Activated CD4-positive, alpha-beta T cell treated with anti-CD3 and anti-CD28 coated beads for 1 hour (primary cell): ENCODE measurements around the gene NSUN4.
"Not testable (repeated sequence)": the region's sequence is repeated elsewhere in the genome, so short reads cannot be mapped to it uniquely, and the experiment has no call there.

Source experiments
- DNase-seq: peaks from one replicate; pipeline ENCODE4 v3.0.0-alpha.2; 2020

Gene NSUN4

DNA sequence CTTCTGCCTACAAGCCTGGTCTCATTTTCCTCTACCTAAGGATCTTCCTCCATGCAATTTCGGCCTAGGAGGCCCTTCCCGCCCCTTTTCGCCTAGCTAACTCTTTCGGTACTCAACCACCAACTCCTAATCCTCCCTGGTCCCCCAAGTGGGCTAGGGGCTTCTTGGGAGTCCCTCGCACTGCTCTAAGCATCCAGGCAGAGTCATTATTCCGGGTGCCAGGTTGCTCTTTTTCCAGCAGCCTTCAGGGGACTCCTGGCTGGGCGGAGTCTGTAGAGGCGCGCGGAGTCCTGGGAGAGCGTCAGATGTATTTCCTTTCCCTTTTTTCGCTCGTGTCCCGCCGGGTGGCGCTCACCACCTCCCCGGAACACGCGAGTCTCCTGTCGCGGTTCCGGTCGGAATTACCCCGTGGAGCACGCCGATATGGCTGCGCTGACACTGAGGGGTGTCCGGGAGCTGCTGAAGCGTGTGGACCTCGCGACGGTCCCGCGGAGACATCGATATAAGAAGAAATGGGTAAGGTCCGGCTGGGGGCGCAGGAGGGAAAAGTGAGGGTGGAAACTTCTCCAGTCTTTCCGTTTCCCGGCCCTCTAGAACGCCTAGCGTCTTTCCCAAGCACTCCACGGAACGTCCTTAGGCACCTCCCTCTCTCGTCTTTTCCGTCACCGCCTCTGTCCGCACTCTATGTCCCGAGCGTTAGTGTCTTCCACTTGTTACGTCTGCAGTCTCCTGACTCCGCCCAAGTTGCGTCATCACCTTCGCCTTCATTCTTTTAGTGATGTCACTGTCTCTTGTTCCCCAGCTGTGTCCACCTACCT lies at the start of gene NSUN4:
Gene NSUN4, plus strand, starts transcription at position 404 of the 818 bp plus-strand sequence. Its CDS starts 20 bp downstream, at position 424.
- peak; percentile 72 for DNase-seq

DNA sequence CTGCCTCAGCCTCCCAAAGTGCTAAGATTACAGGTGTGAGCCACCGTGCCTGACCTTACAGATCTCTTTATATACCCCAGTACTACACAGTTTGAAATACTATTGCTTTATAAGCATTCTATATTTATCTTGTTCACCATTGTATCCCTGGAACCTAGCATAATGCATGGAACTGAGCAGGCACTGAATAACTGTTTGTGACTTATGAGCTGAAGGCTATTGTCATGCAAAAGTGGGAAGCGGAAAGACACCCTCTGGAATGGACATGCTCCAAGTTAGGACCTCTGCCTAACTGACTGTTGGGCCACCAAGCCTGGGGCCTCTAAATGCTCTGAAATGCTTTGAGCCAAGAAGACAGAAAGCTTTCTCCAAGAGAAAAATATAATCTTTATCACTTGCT lies 45.3 kb upstream of the NSUN4 start:
- no peak for DNase-seq

DNA sequence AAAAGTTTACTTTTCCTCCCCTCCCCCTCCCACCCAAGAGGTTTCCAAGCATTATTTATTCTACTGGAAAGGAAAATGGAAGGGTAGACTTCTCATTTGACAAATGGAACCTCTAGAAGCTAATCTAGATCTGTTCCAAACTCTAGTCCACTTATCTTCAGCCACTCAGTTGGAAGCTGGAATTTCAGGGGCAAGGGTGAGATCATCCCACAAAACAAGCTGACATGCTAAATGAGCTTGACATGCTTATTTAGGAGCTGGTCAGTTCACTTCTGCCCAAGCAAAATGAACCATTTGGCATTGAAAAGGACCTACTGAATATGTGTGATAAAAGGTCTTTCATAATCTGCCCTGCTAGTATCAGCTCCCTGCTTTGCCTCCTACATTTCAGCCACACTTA lies 42.2 kb upstream of the NSUN4 start:
- DNase-seq: no peak

DNA sequence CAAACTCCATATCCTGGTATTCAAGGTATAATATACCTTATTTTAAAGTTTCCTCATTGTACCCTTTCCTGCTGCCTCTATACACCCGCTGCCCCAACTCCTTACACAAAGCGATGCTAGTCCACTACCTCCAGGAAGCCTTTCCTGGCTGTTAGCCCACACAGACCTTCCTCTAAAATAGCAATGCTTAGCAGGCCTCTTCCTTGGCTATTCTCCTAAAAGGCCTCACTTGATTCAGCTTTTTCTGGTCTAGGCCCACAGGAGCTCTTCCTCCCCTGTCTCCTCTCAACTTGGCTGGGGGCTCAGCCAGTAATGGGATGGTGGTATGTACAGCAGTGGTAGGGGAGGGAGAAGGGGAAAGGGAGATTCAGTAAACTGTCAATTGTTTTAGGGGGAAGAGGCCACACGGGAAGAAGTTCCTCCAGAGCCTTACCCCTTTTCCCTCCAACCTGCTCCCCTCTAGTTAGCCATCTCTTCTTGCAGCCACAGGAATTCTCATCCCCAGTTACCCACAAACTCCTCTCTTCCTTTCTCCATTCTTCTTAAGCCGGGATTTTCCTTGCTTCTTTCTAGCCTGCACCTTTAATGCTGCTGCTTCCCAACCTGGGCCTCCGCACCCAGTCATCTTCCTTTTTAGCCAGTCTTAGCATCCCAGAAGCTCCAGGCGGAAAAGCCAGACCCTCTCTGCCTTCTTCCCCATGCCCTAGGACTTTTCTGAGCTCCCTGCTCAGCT lies 39.8 kb upstream of the NSUN4 start:
- DNase-seq: no peak

DNA sequence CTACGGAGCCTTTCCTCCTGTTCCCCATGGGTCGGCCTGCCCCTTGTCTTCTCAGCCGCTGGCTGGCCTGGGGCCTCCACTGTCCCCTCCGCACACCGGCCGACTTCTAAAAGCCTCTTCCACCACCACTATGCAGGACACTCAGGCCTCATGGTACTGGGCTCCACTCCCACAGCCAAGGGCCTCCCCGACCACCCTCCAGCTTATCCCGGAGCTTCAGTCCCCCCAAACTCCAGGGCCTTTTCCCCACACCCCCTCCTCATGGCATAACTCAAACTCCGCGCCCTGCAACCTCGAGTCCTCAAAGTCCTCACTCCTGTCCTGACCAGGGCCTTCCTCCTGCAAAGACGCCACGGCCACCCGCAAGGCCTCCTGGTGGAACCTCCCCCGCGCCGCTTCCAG lies 39.2 kb upstream of the NSUN4 start:
- no peak for DNase-seq

DNA sequence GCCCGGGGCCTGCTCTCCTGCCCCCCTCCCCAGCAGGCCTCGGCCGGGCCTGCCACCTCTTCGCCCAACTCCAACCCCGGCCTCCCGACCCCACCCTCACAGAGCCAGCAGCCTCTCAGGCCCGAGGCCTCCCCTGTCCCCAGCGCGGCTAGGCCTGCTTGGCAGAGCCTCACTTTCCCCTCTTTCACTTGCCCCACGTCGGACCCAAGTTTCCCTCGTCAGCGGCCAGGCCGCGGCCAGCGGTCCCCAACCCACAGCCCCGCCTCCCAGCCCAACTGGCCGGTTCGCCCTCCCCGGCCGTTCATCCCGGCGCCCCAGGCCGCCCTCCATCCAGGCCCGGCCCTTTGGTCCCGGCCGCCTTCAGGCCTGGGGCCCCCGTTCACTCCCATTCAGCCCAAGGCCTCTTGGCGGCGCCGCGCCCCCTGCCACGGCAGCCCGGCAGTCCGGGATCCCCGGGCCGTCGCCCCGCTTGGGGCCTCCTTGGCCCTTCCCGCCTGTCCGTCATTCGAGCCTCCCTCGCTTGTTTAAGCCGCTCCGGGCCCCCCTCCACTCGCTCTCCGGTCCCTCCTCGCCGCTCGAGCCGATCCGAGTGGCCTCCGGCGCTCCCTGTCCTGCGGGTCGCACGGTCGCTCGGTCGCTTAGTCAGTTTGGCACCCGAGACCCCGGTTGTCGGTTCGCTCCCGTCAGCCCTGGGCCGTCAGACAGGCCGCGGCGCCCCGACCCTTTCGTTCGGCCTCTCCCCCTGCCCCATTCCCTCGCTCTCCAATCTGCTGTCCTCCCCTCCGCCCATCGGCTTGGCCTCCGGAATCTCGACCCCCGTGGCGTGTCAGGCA lies 38.6 kb upstream of the NSUN4 start:
- peak; percentile 37 for DNase-seq

DNA sequence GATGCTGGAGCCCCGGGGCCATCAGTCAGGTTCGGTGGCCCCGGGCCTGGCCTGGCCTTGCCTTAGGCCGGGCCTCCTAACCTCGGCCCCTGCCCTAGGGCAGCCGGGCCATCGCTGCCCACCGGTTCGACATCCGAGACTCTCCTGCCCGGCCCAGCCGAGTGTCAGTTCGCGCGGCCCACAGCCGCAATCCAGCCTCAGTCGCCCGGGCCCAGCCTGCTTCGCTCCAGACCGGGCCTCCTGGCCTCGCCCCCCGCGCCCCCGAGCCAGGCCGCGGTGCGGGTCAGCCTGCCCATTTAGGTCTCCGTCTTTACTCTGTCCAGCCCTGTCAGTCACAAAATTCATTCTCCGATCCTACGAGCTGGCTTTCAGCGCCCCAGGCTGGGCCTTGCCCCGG lies 38.0 kb upstream of the NSUN4 start:
- DNase-seq: no peak

DNA sequence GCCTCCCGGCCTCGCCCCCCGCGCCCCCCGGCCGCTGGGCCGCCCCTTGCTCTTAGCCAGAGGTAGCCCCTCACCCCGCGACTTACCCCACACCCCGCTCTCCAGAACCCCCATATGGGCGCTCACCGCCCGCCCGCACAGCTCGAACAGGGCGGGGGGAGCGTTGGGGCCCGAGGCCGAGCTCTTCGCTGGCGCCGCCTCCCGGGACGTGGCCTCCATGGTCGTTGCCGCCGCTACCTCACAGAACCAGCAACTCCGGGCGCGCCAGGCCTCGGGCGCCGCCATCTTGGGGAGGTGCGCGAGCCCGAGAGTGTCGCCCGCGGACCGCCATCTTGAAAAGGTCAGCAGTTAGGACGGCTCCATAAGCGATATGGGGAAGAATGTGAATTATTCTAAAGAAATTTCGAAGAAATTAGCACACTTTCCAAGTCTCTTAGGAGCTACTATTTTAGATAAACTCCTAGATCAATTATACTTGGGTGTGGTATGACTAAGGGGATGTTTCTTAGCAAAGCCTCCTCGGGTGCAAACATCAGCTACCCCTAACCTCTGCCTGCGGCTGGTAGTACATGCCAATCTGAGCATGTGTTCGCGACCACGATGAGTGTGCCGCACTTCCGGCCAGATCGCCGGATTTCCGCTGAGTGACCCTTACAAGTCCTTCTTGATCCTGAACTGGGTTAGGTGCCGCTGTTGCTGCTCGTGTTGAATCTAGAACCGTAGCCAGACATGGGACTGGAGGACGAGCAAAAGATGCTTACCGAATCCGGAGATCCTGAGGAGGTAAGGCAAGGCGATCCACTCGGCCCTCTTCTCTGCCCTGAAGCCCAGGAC lies 37.4 kb upstream of the NSUN4 start, which contains the start of the genes LRRC41 and UQCRH:
Gene LRRC41, minus strand, starts transcription at position 579 of the 834 bp plus-strand sequence. Its CDS starts 294 bp downstream, at position 285.
Gene UQCRH, plus strand, starts transcription at position 661 of the 834 bp plus-strand sequence. Its CDS starts 69 bp downstream, at position 730.
- peak; percentile 91 for DNase-seq

DNA sequence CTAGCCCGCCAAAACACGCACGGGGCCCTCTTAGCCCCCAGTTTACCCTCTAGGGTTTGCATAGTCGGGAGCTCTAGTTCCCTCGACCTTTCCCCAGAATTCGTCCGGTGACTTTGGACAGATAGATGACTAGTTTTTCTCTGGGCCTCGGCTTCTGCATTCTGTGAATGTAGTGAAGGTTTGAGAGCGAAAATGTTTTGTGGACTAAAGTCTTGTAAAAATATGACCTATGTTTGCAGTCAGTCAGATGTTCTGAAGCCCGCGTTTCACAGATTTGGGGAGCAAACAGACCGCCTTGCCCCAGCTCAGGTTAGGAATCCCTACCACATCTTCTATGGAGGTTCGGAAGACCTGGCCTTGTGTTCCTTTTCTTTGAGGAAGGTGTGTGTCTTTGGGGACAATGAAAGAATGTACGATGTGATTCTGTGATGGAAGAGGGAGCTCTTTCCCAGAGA lies 36.7 kb upstream of the NSUN4 start:
- DNase-seq: no peak

DNA sequence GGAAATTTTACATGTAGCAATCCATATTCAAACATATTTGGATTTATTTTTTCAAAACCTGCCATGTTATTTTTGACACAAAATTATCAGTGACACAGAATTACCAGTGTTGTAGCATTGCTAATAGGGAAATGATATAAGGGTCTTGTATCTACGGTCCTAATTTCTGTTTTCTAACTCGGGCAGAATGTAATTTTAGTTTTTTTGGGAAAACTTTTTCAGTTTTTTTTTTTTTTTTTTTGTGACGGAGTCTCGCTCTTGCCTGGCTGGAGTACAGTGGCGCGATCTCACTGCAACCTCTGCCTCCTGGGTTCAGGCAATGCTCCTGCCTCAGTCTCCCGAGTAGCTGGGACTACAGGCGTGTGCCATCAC lies 34.5 kb upstream of the NSUN4 start:
- no peak for DNase-seq

DNA sequence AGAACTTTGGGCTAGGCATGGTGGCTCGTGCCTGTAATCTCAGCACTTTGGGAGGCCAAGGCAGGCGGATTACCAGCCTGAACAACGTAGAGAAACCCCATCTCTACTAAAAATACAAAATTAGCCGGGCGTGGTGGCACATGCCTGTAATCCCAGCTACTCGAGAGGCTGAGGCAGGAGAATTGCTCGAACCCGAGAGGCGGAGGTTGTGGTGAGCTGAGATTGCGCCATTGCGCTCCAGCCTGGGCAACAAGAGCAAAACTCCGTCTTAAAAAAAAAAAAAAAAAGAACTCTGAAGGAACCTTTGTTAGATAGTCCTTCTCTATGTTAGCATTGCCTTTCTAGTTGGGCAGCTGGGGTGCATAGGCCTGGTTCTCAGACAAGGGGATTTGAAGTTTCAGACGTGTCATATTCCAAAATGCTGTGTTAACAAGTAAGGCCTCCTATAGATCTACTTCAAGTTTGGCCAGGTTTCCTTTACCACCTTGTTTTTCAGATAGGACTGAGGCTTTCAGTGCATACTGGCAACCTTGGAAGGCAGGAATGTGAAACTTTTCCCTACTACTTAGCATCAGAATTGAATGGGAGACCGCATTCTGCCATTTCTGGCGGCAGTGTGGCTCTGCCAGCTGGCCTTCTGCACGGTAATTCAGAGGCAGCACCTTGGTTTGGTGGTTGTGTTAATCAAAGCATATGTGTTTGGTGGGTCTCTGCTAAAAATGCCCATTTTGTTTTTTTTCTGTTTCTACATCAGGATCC lies 31.0 kb upstream of the NSUN4 start:
- no peak for DNase-seq

DNA sequence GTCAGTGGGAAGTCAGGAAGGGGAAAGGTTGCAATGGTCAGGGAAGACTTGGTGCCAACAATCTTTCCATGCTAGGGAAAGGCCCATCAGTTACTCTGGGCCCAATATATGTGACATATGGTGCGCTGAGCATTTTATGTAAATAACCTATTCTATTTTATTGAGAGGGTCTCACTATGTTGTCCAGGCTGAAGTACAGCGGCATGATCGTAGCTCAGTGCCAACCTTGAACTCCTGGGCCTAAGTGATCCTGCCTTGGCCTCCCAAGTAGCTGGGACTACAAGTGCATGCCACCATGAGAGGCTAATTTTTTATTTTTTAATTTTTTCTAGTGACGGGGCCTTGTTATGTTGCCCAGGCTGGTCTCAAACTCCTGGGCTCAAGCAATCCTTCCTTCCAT lies 30.3 kb upstream of the NSUN4 start:
- DNase-seq: no peak

DNA sequence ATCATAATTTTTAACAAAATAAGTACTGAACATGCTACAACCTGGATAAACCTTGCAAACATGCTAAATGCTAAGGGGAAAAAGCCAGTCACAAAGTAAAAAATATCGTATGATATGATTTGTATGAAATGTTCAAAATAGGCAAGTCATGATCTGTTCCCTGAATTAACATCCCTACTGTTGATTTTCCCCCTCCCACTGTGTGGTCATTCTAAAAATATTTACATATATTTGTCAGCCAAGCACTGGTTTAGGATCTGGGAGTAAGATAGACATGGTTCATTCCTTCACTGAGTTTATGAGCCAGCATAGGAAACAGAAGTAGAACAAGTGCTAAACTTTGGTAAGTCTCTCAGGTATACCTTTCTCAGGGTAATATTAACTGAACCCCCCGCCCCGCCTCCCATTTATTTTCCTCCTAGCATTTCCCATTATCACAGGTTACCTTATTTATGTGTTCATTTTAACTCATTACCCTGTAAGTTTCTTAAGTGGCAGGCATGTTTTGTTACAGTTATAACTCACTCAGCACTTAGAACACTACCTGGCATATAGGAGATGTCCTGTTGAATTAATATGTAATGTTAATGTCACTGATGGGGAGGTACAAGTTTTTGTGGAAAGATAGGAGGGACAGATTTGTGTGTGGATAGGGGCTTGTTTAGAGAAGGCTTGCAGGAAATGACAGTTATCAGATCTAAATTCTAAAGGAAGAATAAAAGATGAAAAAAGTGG lies 24.8 kb upstream of the NSUN4 start:
- DNase-seq: no peak

DNA sequence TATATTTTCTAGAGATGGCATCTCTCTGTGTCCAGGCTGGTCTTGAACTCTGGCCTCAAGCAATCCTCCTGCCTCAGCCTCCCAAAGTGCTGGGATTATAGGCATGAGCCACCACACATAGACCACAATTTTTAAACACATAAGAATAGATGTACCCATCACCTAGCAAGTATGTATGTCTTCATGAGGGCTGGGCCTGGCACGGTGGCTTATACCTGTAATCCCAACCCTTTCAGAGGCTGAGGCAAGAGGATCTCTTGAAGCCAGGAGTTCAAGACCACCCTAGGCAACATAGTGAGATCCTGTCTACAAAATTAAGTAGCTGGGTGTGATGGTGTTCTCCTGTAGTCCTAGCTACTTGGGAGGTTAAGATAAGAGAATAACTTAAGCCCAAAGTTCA lies 23.3 kb upstream of the NSUN4 start:
- DNase-seq: no peak

DNA sequence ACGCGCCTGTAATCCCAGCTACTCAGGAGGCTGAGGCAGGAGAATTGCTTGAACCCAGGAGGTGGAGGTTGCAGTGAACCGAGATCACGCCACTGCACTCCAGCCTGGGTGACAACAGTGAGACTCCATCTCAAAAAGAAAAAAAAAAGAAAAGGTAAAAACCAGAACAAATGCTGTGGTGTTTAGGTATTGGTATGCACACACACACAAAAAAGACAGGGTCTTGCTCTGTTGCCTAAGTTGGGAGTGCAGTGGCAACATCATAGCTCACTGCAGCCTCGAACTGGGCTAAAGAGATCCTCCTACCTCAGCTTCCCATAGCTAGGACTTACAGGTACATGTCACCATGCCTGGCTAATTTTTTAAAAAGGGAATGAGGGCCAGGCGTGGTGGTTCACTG lies 21.3 kb upstream of the NSUN4 start:
- DNase-seq: not testable (repeated sequence)

DNA sequence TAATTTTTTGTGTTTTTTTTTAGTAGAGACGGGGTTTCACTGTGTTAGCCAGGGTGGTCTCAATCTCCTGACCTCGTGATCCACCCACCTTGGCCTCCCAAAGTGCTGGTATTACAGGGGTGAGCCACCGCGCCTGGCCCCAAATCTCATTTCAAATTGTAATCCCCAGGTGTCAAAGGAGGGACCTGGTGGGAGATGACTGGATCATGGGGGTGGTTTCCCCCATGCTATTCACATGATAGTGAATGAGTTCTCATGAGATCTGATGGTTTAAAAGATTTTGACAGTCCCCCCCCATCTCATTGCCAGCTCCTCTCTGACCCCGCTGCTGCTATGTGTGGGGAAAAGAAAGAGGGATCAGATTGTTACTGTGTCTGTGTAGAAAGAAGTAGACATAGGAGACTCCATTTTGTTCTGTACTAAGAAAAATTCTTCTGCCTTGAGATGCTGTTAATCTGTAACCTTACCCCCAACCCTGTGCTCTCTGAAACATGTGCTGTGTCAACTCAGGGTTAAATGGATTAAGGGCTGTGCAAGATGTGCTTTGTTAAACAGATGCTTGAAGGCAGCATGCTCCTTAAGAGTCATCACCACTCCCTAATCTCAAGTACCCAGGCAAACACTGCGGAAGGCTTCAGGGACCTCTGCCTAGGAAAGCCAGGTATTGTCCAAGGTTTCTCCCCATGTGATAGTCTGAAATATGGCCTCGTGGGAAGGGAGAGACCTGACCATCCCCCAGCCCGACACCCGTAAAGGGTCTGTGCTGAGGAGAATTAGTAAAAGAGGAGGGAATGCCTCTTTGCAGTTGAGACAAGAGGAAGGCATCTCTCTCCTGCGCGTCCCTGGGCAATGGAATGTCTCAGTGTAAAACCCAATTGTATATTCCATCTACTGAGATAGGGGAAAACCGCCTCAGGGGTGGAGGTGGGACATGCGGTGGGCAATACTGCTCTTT lies 20.4 kb upstream of the NSUN4 start:
- not testable (repeated sequence) for DNase-seq

DNA sequence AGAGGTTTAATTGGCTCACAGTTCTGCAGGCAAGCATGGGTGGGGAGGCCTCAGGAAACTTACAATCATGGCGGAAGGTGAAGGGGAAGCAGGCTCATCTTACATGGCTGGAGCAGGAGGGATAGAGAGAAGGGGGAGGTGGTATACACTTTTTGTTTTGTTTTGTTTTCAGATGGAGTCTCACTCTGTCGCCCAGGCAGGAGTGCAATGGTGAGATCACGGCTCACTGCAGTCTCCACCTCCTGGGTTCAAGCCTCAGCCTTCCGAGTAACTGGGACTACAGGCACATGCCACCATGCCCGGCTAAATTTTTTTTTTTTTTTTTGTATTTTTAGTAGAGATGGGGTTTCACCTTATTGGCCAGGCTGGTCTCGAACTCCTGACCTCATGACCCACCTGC lies 18.4 kb upstream of the NSUN4 start:
- DNase-seq: not testable (repeated sequence)

DNA sequence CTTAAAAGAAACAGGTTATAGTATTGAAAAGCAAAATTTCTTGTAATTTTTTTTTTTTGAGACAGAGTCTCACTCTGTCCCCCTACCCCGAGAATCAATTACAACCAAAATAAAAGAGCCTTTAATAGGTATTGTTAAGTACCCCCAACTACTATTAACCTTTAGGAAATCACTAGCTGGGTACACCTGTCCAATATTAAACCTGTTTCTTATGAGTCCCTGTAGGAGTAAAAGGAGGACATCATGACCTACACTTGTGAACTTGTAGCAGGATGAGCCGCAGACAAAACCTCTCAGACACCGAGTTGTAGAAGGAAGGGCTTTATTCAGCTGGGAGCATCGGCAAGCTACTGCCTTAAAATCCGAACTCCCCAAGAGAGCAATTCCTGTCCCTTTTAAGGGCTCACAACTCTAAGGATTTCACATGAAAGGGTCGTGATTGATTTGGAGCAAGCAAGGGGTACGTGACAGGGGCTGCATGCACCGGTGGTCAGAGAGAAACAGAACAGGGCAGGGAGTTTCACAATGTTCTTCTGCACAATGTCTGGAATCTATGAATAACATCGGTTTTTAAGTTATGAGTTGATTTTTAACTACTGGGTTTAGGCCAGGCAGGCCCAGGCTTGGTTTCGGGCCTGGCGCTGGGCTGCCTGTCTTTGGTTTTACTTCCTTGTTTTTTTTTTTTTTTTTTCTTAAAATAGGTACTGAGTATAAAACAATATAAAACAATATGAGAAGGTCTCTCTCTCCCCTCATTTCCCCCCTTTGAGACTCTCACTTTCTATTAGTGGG lies 15.1 kb upstream of the NSUN4 start:
- not testable (repeated sequence) for DNase-seq
